ENCODE results near the gene RASSF1. TPM values are rescaled to one million over a fixed set of nuclear protein-coding genes. Genes with fewer than 3 reads are reported as not detected.

RASSF1 gene
- total RNA-seq, 1 experiment from 2014 or later = 17.4 TPM

- no peaks in the 10 kb centered on the region for H3K27me3 ChIP-seq (ENCODE audit: control insufficient read depth, insufficient read depth, low read length)
- no peak overlapping the region for H3K4me3 ChIP-seq (ENCODE audit: low read depth in 2 of 2, low read length in 2 of 2)
- no peak for TF ChIP-seq SIN3A (IDR thresholded peaks at IDR 0.05; ENCODE audit: borderline replicate concordance, insufficient read depth, low read depth, low read length)
- TF ChIP-seq CTCF (IDR thresholded peaks at IDR 0.05) = no peak
- no peaks in the 10 kb centered on the region for H3K9me3 ChIP-seq (ENCODE audit: control insufficient read depth, insufficient read depth, low read depth, low read length)
- ATAC-seq (no peak), DNase-seq (ENCODE audit: low read depth, low spot score) (no peak)
- H3K4me1 ChIP-seq (ENCODE audit: control insufficient read depth, insufficient read depth, low read length) = peaks cover 23% of the 10 kb centered on the region
- intact Hi-C loops (cut with micrococcal nuclease; ENCODE audit: unreplicated experiment) (no loop called here), in situ Hi-C loops (cut with HindIII; ENCODE audit: low pct_unique_long_range_greater_than_20kb, low sequenced_read_pairs) (no loop called here)
- H3K36me3 ChIP-seq (ENCODE audit: control insufficient read depth, insufficient read depth, low read length) = peaks cover 11% of the 10 kb centered on the region
- no TSS peak for BruUV-seq (replicated peaks)
- H3K27ac ChIP-seq (ENCODE audit: low read length) = no peak overlapping the region
- POLR2A ChIA-PET = no interaction called here
- CTCF ChIA-PET = no interaction called here
Measured at GRCh38 chr3:50330330-50330729, 10.3 kb downstream of the RASSF1 start.

GRCh38 chr3:50327943-50328691 lies 12.5 kb downstream of the RASSF1 start, which contains the start of gene TUSC2:
Gene TUSC2 (minus strand): TSS chr3:50328223. CDS start chr3:50328099, 124 bp downstream.
- TF ChIP-seq SIN3A (IDR thresholded peaks at IDR 0.05; ENCODE audit: borderline replicate concordance, insufficient read depth, low read depth, low read length) = peak; percentile 37; the same call in 1 of the 2 replicates
- peak; percentile 73 for TF ChIP-seq POLR2AphosphoS5 (IDR thresholded peaks at IDR 0.05; ENCODE audit: low read depth, low read length)
- no peak for TF ChIP-seq CTCF (IDR thresholded peaks at IDR 0.05)
- 0 out of 4 replicates have a peak, but pooled peaks of 1 of the 2 experiments have one; percentile 71 for TF ChIP-seq REST (IDR thresholded peaks at IDR 0.05; ENCODE audit: insufficient read depth in 1 of 2, low read depth in 2 of 2, low read length in 1 of 2)
- TF ChIP-seq TCF7L2 (IDR thresholded peaks at IDR 0.05; ENCODE audit: low read depth, low read length) = 0 out of 2 replicates have a peak, but pooled peaks have one; percentile 41
- DNase-seq (ENCODE audit: low read depth, low spot score) (no peak), ATAC-seq (peak; percentile 92)
- Histone ChIP-seq H3K27ac (ENCODE audit: low read length) (peak within 1 kb of the TSS; percentile 89), H3K9me3 (ENCODE audit: control insufficient read depth, insufficient read depth, low read depth, low read length) (no peaks in the 10 kb centered on the region), H3K4me1 (ENCODE audit: control insufficient read depth, insufficient read depth, low read length) (peaks cover 16% of the 10 kb centered on the region), H3K27me3 (ENCODE audit: control insufficient read depth, insufficient read depth, low read length) (no peaks in the 10 kb centered on the region), H3K4me3 (ENCODE audit: low read depth in 2 of 2, low read length in 2 of 2) (peak within 1 kb of the TSS; percentile 87 to 89), H3K36me3 (ENCODE audit: control insufficient read depth, insufficient read depth, low read length) (peaks cover 11% of the 10 kb centered on the region)
- CTCF ChIA-PET = interaction anchor here (1.0 kb wide), 1 partner anchor 101 kb away, joined by 5 read pairs; no protein-coding TSS in a partner anchor
- POLR2A ChIA-PET = interaction anchor here (0.6 to 0.7 kb wide), 3 partner anchors 9 to 64 kb away, joined by 3 to 14 read pairs (median 5); no protein-coding TSS in a partner anchor
- intact Hi-C loops (cut with micrococcal nuclease; ENCODE audit: unreplicated experiment) = no loop called here
- in situ Hi-C loops (cut with HindIII; ENCODE audit: low pct_unique_long_range_greater_than_20kb, low sequenced_read_pairs) = no loop called here
- no TSS peak for BruUV-seq (replicated peaks)

Data from Panc1 (cell line).